ENCODE data around the gene CALM3. TPM values are rescaled to one million over a fixed set of nuclear protein-coding genes. Genes with fewer than 3 reads are reported as not detected.

CALM3 gene
- total and polyA plus RNA-seq, 2 of the 13 experiments (the other 11 are each of a cell fraction or from before 2014, with no cell fraction given), result 239 to 258 TPM

DNA sequence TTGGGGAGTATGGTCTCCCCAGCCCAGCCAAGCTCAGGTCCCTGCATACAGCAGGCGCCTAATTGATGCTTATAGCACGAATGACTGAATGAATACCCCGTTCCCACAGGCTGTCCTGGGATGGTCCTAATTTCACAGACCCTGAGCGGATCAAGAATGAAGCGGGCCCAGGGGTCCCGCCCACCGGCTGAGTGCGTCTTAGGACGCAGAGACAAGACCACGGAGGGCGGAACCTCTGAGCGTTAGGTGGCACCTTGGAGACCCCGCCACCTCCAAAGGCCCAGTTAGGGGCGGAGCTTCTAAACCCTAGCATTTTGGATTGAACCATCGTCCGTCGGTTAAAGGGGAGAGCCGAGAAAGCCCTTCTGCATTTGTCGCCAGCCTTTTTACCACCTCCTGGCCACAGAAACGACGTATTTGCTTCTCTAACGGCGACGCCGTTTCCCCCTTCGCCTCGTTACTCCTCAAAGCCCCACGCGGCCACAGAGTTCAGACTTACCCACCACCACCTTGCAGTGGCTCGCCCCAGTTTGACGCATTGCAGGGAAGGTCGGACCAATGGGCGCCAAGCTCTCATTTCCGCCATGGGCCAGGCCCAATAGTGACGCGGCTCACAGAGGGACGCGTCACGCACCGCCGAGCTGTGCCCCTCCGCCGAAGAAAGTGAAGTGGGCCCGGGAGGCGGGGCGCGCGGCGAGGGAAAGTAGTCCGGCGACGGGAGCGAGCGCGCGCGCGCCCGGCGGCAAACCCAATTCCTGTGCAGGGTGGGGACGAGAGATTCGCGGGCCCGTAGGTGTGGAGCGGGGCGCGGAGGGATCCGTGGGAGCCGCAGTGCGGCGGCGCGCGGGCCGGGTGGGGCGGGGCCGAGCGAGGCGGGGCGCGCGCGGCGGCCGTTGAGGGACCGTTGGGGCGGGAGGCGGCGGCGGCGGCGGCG is 479 bp upstream of the CALM3 start (continued):
- TF ChIP-seq ZNF124 (CRISPR knock-in tag; IDR thresholded peaks at IDR 0.05), result peak; percentile 80
- TF ChIP-seq CBX1 (IDR thresholded peaks at IDR 0.05; ENCODE audit: low read depth), result no peak
- peak; percentile 89 for TF ChIP-seq CHD2 (IDR thresholded peaks at IDR 0.05; ENCODE audit: low read depth, low read length)
- TF ChIP-seq NR1H2 (CRISPR knock-in tag; IDR thresholded peaks at IDR 0.05; ENCODE audit: borderline replicate concordance, low read depth), result no peak
- TF ChIP-seq ZNF543 (CRISPR knock-in tag; IDR thresholded peaks at IDR 0.05), result no peak
- no peak for TF ChIP-seq FOXO1 (CRISPR knock-in tag; IDR thresholded peaks at IDR 0.05)
- peak; percentile 82 for TF ChIP-seq ZNF670 (CRISPR knock-in tag; IDR thresholded peaks at IDR 0.05; ENCODE audit: borderline replicate concordance)
- TF ChIP-seq SMAD3 (CRISPR knock-in tag; IDR thresholded peaks at IDR 0.05), result peak; percentile 52
- TF ChIP-seq ZKSCAN1 (IDR thresholded peaks at IDR 0.05; ENCODE audit: low read length), result peak; percentile 16; the same call in 1 of the 2 replicates
- TF ChIP-seq SP140L (CRISPR knock-in tag; IDR thresholded peaks at IDR 0.05; ENCODE audit: borderline replicate concordance), result 0 out of 2 replicates have a peak, but pooled peaks have one; percentile 44
- TF ChIP-seq, protein P1, sequence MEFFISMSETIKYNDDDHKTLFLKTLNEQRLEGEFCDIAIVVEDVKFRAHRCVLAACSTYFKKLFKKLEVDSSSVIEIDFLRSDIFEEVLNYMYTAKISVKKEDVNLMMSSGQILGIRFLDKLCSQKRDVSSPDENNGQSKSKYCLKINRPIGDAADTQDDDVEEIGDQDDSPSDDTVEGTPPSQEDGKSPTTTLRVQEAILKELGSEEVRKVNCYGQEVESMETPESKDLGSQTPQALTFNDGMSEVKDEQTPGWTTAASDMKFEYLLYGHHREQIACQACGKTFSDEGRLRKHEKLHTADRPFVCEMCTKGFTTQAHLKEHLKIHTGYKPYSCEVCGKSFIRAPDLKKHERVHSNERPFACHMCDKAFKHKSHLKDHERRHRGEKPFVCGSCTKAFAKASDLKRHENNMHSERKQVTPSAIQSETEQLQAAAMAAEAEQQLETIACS (CRISPR knock-in tag; IDR thresholded peaks at IDR 0.05), result peak; percentile 99
- TF ChIP-seq, protein P2, sequence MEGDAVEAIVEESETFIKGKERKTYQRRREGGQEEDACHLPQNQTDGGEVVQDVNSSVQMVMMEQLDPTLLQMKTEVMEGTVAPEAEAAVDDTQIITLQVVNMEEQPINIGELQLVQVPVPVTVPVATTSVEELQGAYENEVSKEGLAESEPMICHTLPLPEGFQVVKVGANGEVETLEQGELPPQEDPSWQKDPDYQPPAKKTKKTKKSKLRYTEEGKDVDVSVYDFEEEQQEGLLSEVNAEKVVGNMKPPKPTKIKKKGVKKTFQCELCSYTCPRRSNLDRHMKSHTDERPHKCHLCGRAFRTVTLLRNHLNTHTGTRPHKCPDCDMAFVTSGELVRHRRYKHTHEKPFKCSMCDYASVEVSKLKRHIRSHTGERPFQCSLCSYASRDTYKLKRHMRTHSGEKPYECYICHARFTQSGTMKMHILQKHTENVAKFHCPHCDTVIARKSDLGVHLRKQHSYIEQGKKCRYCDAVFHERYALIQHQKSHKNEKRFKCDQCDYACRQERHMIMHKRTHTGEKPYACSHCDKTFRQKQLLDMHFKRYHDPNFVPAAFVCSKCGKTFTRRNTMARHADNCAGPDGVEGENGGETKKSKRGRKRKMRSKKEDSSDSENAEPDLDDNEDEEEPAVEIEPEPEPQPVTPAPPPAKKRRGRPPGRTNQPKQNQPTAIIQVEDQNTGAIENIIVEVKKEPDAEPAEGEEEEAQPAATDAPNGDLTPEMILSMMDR (CRISPR knock-in tag; IDR thresholded peaks at IDR 0.05), result no peak
- TF ChIP-seq ZNF558 (CRISPR knock-in tag; IDR thresholded peaks at IDR 0.05; ENCODE audit: borderline replicate concordance), result no peak; the same call in 1 of the 2 replicates
- TF ChIP-seq NFIB (CRISPR knock-in tag; IDR thresholded peaks at IDR 0.05; ENCODE audit: borderline replicate concordance), result no peak
- peak; percentile 73; the same call in 1 of the 2 replicates for TF ChIP-seq ZBTB8A (CRISPR knock-in tag; IDR thresholded peaks at IDR 0.05; ENCODE audit: borderline replicate concordance, low read depth)
- TF ChIP-seq MAFK (conservative IDR thresholded peaks at IDR 0.05 in 1 of 2, IDR thresholded peaks at IDR 0.05 in 1 of 2; ENCODE audit: low read length in 2 of 2), result no peak
- TF ChIP-seq ZNF839 (CRISPR knock-in tag; IDR thresholded peaks at IDR 0.05; ENCODE audit: borderline replicate concordance), result no peak
- peak; percentile 87 for TF ChIP-seq ZNF687 (CRISPR knock-in tag; IDR thresholded peaks at IDR 0.05)

Measured in HepG2 (cell line).